OCI-LY3 (cell line): ENCODE data around the gene PTPRN2.

ENCODE experiments used
- H2AFZ ChIP-seq: fragments of 200-600, 300-600 bp; shearing (Covaris generic); 2 replicates; pipeline ENCODE4 v1.6.0; 2014; ENCODE audit warnings: antibody characterized with exemption, low read depth, low read length
- H3K27ac ChIP-seq: fragments of 200-600, 300-600 bp; sonication (generic); 2 replicates; pipeline ENCODE4 v1.5.1; 2014; ENCODE audit warnings: mild to moderate bottlenecking, low read length, moderate library complexity, mixed read lengths
- H3K27me3 ChIP-seq: fragments of 200-600, 300-600 bp; sonication (generic); 2 replicates; pipeline ENCODE4 v1.6.1; 2014; ENCODE audit warnings: low read depth, low read length, mixed read lengths
- H3K36me3 ChIP-seq: fragments of 200-600, 300-600 bp; sonication (generic); replicated peaks from 2 replicates; pipeline ENCODE3; 2014; ENCODE audit warnings: low read depth, low read length, mixed read lengths
- H3K4me1 ChIP-seq: fragments of 300-600, 200-600 bp; sonication (generic); 2 replicates; pipeline ENCODE4 v1.6.1; 2014; ENCODE audit warnings: low read length, mixed read lengths
- H3K4me2 ChIP-seq: fragments of 200-600, 300-600 bp; sonication (generic); 2 replicates; pipeline ENCODE4 v1.6.1; 2014; ENCODE audit warnings: low read length, mixed read lengths
- H3K4me3 ChIP-seq: fragments of 300-600, 200-600 bp; sonication (generic); 2 replicates; pipeline ENCODE4 v1.5.1; 2014; ENCODE audit warnings: antibody characterized with exemption, mild to moderate bottlenecking, low read length, moderate library complexity
- H3K79me2 ChIP-seq: fragments of 300-600, 200-600 bp; shearing (Covaris generic); 2 replicates; pipeline ENCODE4 v1.6.1; 2014; ENCODE audit warnings: mild to moderate bottlenecking, low read length, mixed read lengths
- H3K9ac ChIP-seq: fragments of 300-600, 200-600 bp; shearing (Covaris generic); 2 replicates; pipeline ENCODE4 v1.6.0; 2014; ENCODE audit warnings: mild to moderate bottlenecking, low read length, moderate library complexity
- H3K9me3 ChIP-seq: fragments of 200-600, 300-600 bp; shearing (Covaris generic); 2 replicates; pipeline ENCODE4 v1.6.1; 2014; ENCODE audit warnings: low read length, mixed read lengths; ENCODE audit not compliant: insufficient read depth
- H4K20me1 ChIP-seq: fragments of 200-600, 300-600 bp; sonication (generic); 2 replicates; pipeline ENCODE4 v1.6.1; 2016; ENCODE audit warnings: low read length, mixed read lengths; ENCODE audit not compliant: insufficient read depth
- CTCF ChIP-seq: fragments of 200-600, 300-600 bp; sonication (generic); IDR thresholded peaks from 2 replicates; pipeline ENCODE4 v1.5.1; 2014; ENCODE audit warnings: antibody characterized with exemption, low read length, low read depth
- EZH2phosphoT487 ChIP-seq: fragments of 200-600 bp; shearing (Covaris generic); IDR thresholded peaks from 2 replicates; pipeline ENCODE4 v1.6.1; 2018; ENCODE audit warnings: antibody characterized with exemption, mixed run types, low read depth

Gene PTPRN2

GRCh38 chr7:157768198-157768597 lies 819.4 kb downstream of the PTPRN2 start:
- Histone ChIP-seq H3K9me3 (0 out of 2 replicates have a peak, but pooled peaks cover 2% of the 10 kb centered on the region), H3K36me3 (no peaks in the 10 kb centered on the region), H3K4me1 (no peaks in the 10 kb centered on the region), H4K20me1 (no peaks in the 10 kb centered on the region), H3K27me3 (no peaks in the 10 kb centered on the region), H3K9ac (no peak overlapping the region), H3K4me2 (no peak overlapping the region), H3K27ac (no peak overlapping the region), H2AFZ (no peak overlapping the region), H3K79me2 (no peaks in the 10 kb centered on the region), H3K4me3 (no peak overlapping the region)
- TF ChIP-seq CTCF (no peak), EZH2phosphoT487 (no peak)

DNA sequence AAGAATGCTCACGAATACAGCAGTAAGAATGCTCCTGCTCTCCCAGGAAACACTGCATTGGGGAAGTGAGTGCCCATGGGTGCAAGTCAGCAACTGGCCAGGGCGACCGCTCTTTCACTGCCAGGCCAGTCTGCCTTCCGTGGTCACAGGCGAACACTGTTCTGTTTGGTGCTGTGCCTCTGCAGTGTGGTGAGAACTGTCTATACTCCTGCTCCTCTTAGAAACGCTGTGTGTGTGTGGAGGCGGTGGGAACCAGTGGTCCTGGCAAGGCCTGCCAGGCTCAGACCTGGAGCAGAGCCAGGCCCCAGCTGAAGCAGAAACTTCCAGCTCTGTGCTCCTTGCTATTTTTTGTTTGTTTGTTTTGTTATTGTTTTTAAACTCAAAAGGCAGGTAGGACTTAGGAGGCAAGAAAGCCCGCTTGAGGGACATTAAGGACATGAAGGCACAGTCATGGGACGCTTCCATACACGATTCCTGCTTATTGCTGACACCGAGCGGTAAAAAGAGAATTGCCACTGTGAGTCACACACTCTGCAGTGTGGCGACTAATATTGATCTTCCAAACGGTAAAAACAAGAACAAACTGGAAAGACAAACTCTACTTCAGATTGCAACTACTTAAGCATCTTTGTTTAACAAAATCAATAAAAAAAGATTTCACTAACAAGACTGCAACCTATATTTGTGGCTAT lies 820.0 kb downstream of the PTPRN2 start:
- no peak overlapping the region for H3K4me2 ChIP-seq
- H3K27ac ChIP-seq = no peak overlapping the region
- H3K9ac ChIP-seq = no peak overlapping the region
- no peaks in the 10 kb centered on the region for H3K4me1 ChIP-seq
- no peaks in the 10 kb centered on the region for H3K79me2 ChIP-seq
- TF ChIP-seq CTCF = no peak
- no peak for TF ChIP-seq EZH2phosphoT487
- H3K27me3 ChIP-seq = no peaks in the 10 kb centered on the region
- H2AFZ ChIP-seq = no peak overlapping the region
- no peak overlapping the region for H3K4me3 ChIP-seq
- H4K20me1 ChIP-seq = no peaks in the 10 kb centered on the region
- H3K9me3 ChIP-seq = 0 out of 2 replicates have a peak, but pooled peaks cover 2% of the 10 kb centered on the region
- H3K36me3 ChIP-seq = no peaks in the 10 kb centered on the region

DNA sequence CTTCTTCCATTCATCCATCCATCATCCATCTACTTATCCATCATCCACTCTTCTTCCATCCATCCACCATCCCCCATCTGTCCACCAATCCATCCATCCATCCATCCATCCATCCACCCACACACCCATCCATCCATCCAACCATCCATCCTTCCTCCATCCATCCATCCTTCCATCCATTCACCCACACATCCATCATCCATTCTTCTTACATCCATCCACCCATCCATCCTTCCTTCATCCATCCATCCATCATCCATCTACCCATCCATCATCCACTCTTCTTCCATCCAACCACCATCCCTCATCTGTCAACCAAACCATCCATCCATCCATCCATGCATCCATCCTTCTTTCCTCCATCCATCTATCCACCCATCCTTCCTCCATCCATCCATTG lies 821.5 kb downstream of the PTPRN2 start:
- H3K36me3 ChIP-seq = no peaks in the 10 kb centered on the region
- H3K27ac ChIP-seq = no peak overlapping the region
- H3K79me2 ChIP-seq = no peaks in the 10 kb centered on the region
- H3K9me3 ChIP-seq = no peaks in the 10 kb centered on the region
- no peaks in the 10 kb centered on the region for H4K20me1 ChIP-seq
- no peak overlapping the region for H2AFZ ChIP-seq
- no peaks in the 10 kb centered on the region for H3K27me3 ChIP-seq
- no peak overlapping the region for H3K4me3 ChIP-seq
- no peak overlapping the region for H3K9ac ChIP-seq
- TF ChIP-seq CTCF (no peak), EZH2phosphoT487 (no peak)
- no peaks in the 10 kb centered on the region for H3K4me1 ChIP-seq
- no peak overlapping the region for H3K4me2 ChIP-seq

- TF ChIP-seq EZH2phosphoT487 (no peak), CTCF (no peak)
- Histone ChIP-seq H3K27me3 (no peaks in the 10 kb centered on the region), H3K4me2 (no peak overlapping the region), H3K9me3 (no peaks in the 10 kb centered on the region), H2AFZ (no peak overlapping the region), H3K36me3 (no peaks in the 10 kb centered on the region), H3K79me2 (no peaks in the 10 kb centered on the region), H3K9ac (no peak overlapping the region), H4K20me1 (no peaks in the 10 kb centered on the region), H3K4me1 (no peaks in the 10 kb centered on the region), H3K27ac (no peak overlapping the region), H3K4me3 (no peak overlapping the region)
Measured at GRCh38 chr7:157764946-157765537, 822.6 kb downstream of the PTPRN2 start.
